H1 (cell line): ENCODE measurements around the gene TBCD. TPM values are rescaled to one million over a fixed set of nuclear protein-coding genes. Genes with fewer than 3 reads are reported as not detected.
A peak's percentile ranks its signal among the peaks of the same experiment; 100 is the strongest.

Experiments
- CTCF ChIA-PET: fragments of 300-600 bp; sonication (Branson Sonifier 250); formaldehyde crosslinking; loops from one replicate; lab custom pipeline; 2021; ENCODE audit not compliant: partially characterized antibody; lab: Charles Lee
- POLR2A ChIA-PET: fragments of 300-600 bp; sonication (Branson Sonifier 250); formaldehyde crosslinking; loops from one replicate; lab custom pipeline; 2021; ENCODE audit warnings: inconsistent platforms; ENCODE audit not compliant: partially characterized antibody; lab: Charles Lee
- DNase-seq, 2 experiments: peaks; one replicate each; pipeline versions ENCODE4 v3.0.0 to v3.0.0-alpha.2; 2010 to 2022; ENCODE audit warnings: low spot score in 2 of 2, low read depth in 1 of 2, mixed read lengths in 1 of 2
- FAIRE-seq: peaks from 2 replicates; lab custom pipeline; 2011; peaks lifted over from hg19 to GRCh38; lab: Jason Lieb, UNC
- H2AFZ ChIP-seq: 2 replicates; pipeline ENCODE4 v1.8.1; 2012; ENCODE audit warnings: low read length, inconsistent platforms
- H2AK5ac ChIP-seq: 2 replicates; pipeline ENCODE4 v1.6.1; 2013; ENCODE audit warnings: low read depth, low read length
- H2BK120ac ChIP-seq: replicated peaks from 2 replicates; pipeline ENCODE3; 2013; ENCODE audit warnings: low read depth, low read length, inconsistent platforms
- H2BK12ac ChIP-seq: 2 replicates; pipeline ENCODE4 v1.6.1; 2013; ENCODE audit warnings: low read depth, low read length
- H2BK15ac ChIP-seq: 2 replicates; pipeline ENCODE4 v1.6.1; 2013; ENCODE audit warnings: low read length
- H2BK20ac ChIP-seq: 2 replicates; pipeline ENCODE4 v1.6.1; 2013; ENCODE audit warnings: low read length
- H2BK5ac ChIP-seq: 2 replicates; pipeline ENCODE4 v1.6.1; 2013; ENCODE audit warnings: low read depth, low read length
- H3K14ac ChIP-seq: 2 replicates; pipeline ENCODE4 v1.6.1; 2013; ENCODE audit warnings: inconsistent platforms; ENCODE audit not compliant: insufficient read length
- H3K18ac ChIP-seq: 2 replicates; pipeline ENCODE4 v1.6.1; 2013; ENCODE audit warnings: low read length; ENCODE audit errors: extremely low read depth
- H3K23ac ChIP-seq: 2 replicates; pipeline ENCODE4 v1.6.1; 2013; ENCODE audit warnings: inconsistent platforms; ENCODE audit not compliant: insufficient read length
- H3K23me2 ChIP-seq: 2 replicates; pipeline ENCODE4 v1.6.1; 2013; ENCODE audit warnings: low read depth, low read length
- H3K27ac ChIP-seq: 2 replicates; pipeline ENCODE4 v1.6.1; 2011; ENCODE audit warnings: low read depth, low read length, inconsistent platforms
- H3K27me3 ChIP-seq, 4 experiments: replicated peaks in 1 of 4; 1 replicate in 1 of 4; 2 replicates in 3 of 4; pipeline versions ENCODE4 v1.6.1 to v1.8.1; 2011 to 2013; ENCODE audit warnings: low read length in 3 of 4, mild to moderate bottlenecking in 3 of 4, inconsistent platforms in 2 of 4, mixed read lengths in 2 of 4, moderate library complexity in 1 of 4; ENCODE audit not compliant: control insufficient read depth in 3 of 4, insufficient read depth in 3 of 4; ENCODE audit errors: extremely low read depth in 1 of 4
- H3K36me3 ChIP-seq, 4 experiments: 2 replicates each; pipeline versions ENCODE4 v1.6.1 to v1.8.1; 2011 to 2013; ENCODE audit warnings: mild to moderate bottlenecking in 4 of 4, low read length in 3 of 4, moderate library complexity in 2 of 4, control low read depth in 1 of 4, inconsistent platforms in 1 of 4; ENCODE audit not compliant: insufficient read depth in 4 of 4, control insufficient read depth in 2 of 4
- H3K4ac ChIP-seq: replicated peaks from 2 replicates; pipeline ENCODE3; 2013; ENCODE audit warnings: low read length, low read depth, mixed read lengths, inconsistent platforms; ENCODE audit not compliant: insufficient read length
- H3K4me1 ChIP-seq, 4 experiments: replicated peaks in 1 of 4; 1 replicate in 1 of 4; 2 replicates in 3 of 4; pipeline versions ENCODE4 v1.6.1 to v1.8.1; 2011 to 2013; ENCODE audit warnings: low read length in 3 of 4, inconsistent platforms in 2 of 4, mixed read lengths in 1 of 4; ENCODE audit not compliant: insufficient read depth in 4 of 4, control insufficient read depth in 3 of 4
- H3K4me2 ChIP-seq, 2 experiments: 2 replicates each; pipeline versions ENCODE4 v1.6.1 to v1.8.1; 2011 to 2013; ENCODE audit warnings: low read depth in 2 of 2, low read length in 2 of 2, control low read depth in 1 of 2, inconsistent platforms in 1 of 2, mild to moderate bottlenecking in 1 of 2; ENCODE audit not compliant: insufficient read depth in 1 of 2
- H3K4me3 ChIP-seq, 4 experiments: fragments of 200-600, 300-600 bp in 1 of 4; sonication (generic), shearing (Covaris generic), sonication (Bioruptor Twin) in 1 of 4; 2 replicates each; pipeline versions ENCODE4 v1.5.1 to v1.8.1; 2011 to 2016; ENCODE audit warnings: low read length in 4 of 4, low read depth in 3 of 4, control low read depth in 2 of 4, inconsistent platforms in 2 of 4, mild to moderate bottlenecking in 2 of 4, mixed read lengths in 1 of 4, moderate library complexity in 1 of 4; ENCODE audit not compliant: insufficient read depth in 2 of 4; ENCODE audit errors: extremely low read depth in 1 of 4
- H3K56ac ChIP-seq: replicated peaks from 2 replicates; pipeline ENCODE3; 2013; ENCODE audit warnings: low read depth, mild to moderate bottlenecking, mixed read lengths, low read length, inconsistent platforms; ENCODE audit not compliant: insufficient read length
- H3K79me1 ChIP-seq: 2 replicates; pipeline ENCODE4 v1.6.1; 2013; ENCODE audit warnings: low read depth, low read length, control low read depth
- H3K79me2 ChIP-seq, 2 experiments: 2 replicates each; pipeline versions ENCODE4 v1.6.1 to v1.8.1; 2012 to 2013; ENCODE audit warnings: low read length in 2 of 2, mild to moderate bottlenecking in 2 of 2, inconsistent platforms in 1 of 2; ENCODE audit not compliant: insufficient read depth in 2 of 2, control insufficient read depth in 1 of 2
- H3K9ac ChIP-seq, 4 experiments: replicated peaks in 1 of 4; 1 replicate in 1 of 4; 2 replicates in 3 of 4; pipeline versions ENCODE4 v1.6.1 to v1.8.1; 2011 to 2013; ENCODE audit warnings: low read depth in 3 of 4, low read length in 3 of 4, control low read depth in 2 of 4, mild to moderate bottlenecking in 2 of 4, moderate library complexity in 2 of 4, inconsistent platforms in 1 of 4; ENCODE audit errors: extremely low read depth in 1 of 4
- H3K9me3 ChIP-seq, 2 experiments: 2 replicates each; pipeline versions ENCODE4 v1.6.1 to v1.8.1; 2012 to 2013; ENCODE audit warnings: mild to moderate bottlenecking in 2 of 2, moderate library complexity in 2 of 2, control low read depth in 1 of 2, inconsistent platforms in 1 of 2, low read depth in 1 of 2, low read length in 1 of 2, mixed read lengths in 1 of 2; ENCODE audit not compliant: insufficient read depth in 2 of 2
- H4K20me1 ChIP-seq, 2 experiments: replicated peaks in 1 of 2; 2 replicates each; pipeline versions ENCODE3 to v1.8.1; 2011 to 2013; ENCODE audit warnings: inconsistent platforms in 2 of 2, low read length in 2 of 2, mild to moderate bottlenecking in 1 of 2; ENCODE audit not compliant: insufficient read depth in 2 of 2, control insufficient read depth in 1 of 2
- H4K5ac ChIP-seq: 2 replicates; pipeline ENCODE4 v1.6.1; 2013; ENCODE audit warnings: low read length, low read depth, mixed read lengths, inconsistent platforms; ENCODE audit not compliant: insufficient read length
- H4K8ac ChIP-seq: 2 replicates; pipeline ENCODE4 v1.8.0; 2013; ENCODE audit warnings: mild to moderate bottlenecking, moderate library complexity, low read length, inconsistent platforms; ENCODE audit not compliant: insufficient read depth; ENCODE audit errors: extremely low read depth
- H4K91ac ChIP-seq: replicated peaks from 2 replicates; pipeline ENCODE3; 2013; ENCODE audit warnings: low read length, mixed read lengths, inconsistent platforms; ENCODE audit not compliant: insufficient read length
- ASH2L ChIP-seq: fragments of 200-600, 300-600 bp; sonication (generic); IDR thresholded peaks from one replicate; pipeline ENCODE4 v1.7.1; 2017; ENCODE audit warnings: low read length
- BACH1 ChIP-seq: IDR thresholded peaks from 2 replicates; pipeline ENCODE4 v1.6.1; 2012; ENCODE audit warnings: low read length, improper control_type of control experiment
- CBX8 ChIP-seq: fragments of 300-800, 300-1000 bp; sonication (generic); IDR thresholded peaks from 2 replicates; pipeline ENCODE4 v1.7.1; 2016; ENCODE audit warnings: low read depth, low read length, borderline replicate concordance
- CREB1 ChIP-seq: IDR thresholded peaks from 2 replicates; pipeline ENCODE4 v1.6.1; 2012; ENCODE audit warnings: inconsistent platforms
- EP300 ChIP-seq, 2 experiments: IDR thresholded peaks; 1 replicate in 1 of 2; 2 replicates in 1 of 2; pipeline ENCODE4 v1.6.1; 2011 to 2012; ENCODE audit warnings: low read depth in 2 of 2, low read length in 2 of 2, mild to moderate bottlenecking in 2 of 2, borderline replicate concordance in 1 of 2, inconsistent platforms in 1 of 2, moderate library complexity in 1 of 2
- JUND ChIP-seq: IDR thresholded peaks from 2 replicates; pipeline ENCODE4 v1.6.1; 2011; ENCODE audit warnings: mild to moderate bottlenecking, improper control_type of control experiment, low read length
- KDM1A ChIP-seq: fragments of 200-600, 300-600 bp; sonication (generic); IDR thresholded peaks from 2 replicates; pipeline ENCODE4 v1.7.1; 2016; ENCODE audit warnings: mild to moderate bottlenecking, low read length, borderline replicate concordance
- POLR2AphosphoS5 ChIP-seq: IDR thresholded peaks from 2 replicates; pipeline ENCODE4 v1.6.1; 2011; ENCODE audit warnings: low read depth, low read length
- RNF2 ChIP-seq: fragments of 200-900, 300-1000 bp; sonication (generic); IDR thresholded peaks from 2 replicates; pipeline ENCODE4 v1.7.1; 2016; ENCODE audit warnings: borderline replicate concordance, low read depth, mild to moderate bottlenecking, antibody characterized with exemption, low read length; ENCODE audit not compliant: poor library complexity, severe bottlenecking; ENCODE audit errors: missing control alignments
- SRF ChIP-seq: IDR thresholded peaks from 2 replicates; pipeline ENCODE4 v1.6.1; 2011; ENCODE audit warnings: mild to moderate bottlenecking, low read depth, low read length, moderate library complexity
- YY1 ChIP-seq: IDR thresholded peaks from 2 replicates; pipeline ENCODE4 v1.6.1; 2011; ENCODE audit warnings: low read depth, mild to moderate bottlenecking, low read length
- WGBS, 2 experiments: shearing (Covaris generic) in 1 of 2; methylation state at CpG; one replicate each; pipeline versions ENCODE4 v1.1.6 to v1.1.7; 2013 to 2015; ENCODE audit warnings: low lambda C conversion rate in 2 of 2, mixed read lengths in 2 of 2, inconsistent platforms in 1 of 2, low coverage in 1 of 2, missing lambda C conversion rate in 1 of 2; ENCODE audit not compliant: insufficient replicate concordance in 2 of 2, insufficient coverage in 1 of 2, insufficient read length in 1 of 2; ENCODE audit errors: extremely low coverage in 1 of 2, missing lambda C conversion rate in 1 of 2; 5-methylcytosine and 5-hydroxymethylcytosine counted together
- polyA plus RNA-seq, 7 experiments: library from polyadenylated mRNA; depleted of rRNA in 3 of 7; stranded (reverse) in 5 of 7; unstranded in 2 of 7; fragments of >200 nt in 5 of 7; fragments of 200-250 nt in 2 of 7; gene quantifications; 1 replicate in 5 of 7; 2 replicates in 1 of 7; 4 replicates in 1 of 7; pipeline versions ENCODE4 v1.2.1 to v1.2.3, GENCODE V29; 2011 to 2013; ENCODE audit warnings: missing spikeins in 2 of 7, mixed read lengths in 2 of 7
- total RNA-seq: library from RNA; stranded (reverse); fragmentation: NEBNext Ultra II Directional; extraction: Animal tissue kit (Norgen Biotek cat#: 25700); gene quantifications from 2 replicates; pipeline ENCODE4 v1.2.1, GENCODE V29; 2021
- TF ChIP-seq, protein P1 (sequence below): IDR thresholded peaks from 2 replicates; pipeline ENCODE4 v1.6.1; 2012; ENCODE audit warnings: inconsistent platforms

TBCD gene
- total and polyA plus RNA-seq, 2 of the 8 experiments (the other 6 are each of a cell fraction or from before 2014, with no cell fraction given): 118 to 162 TPM

DNA sequence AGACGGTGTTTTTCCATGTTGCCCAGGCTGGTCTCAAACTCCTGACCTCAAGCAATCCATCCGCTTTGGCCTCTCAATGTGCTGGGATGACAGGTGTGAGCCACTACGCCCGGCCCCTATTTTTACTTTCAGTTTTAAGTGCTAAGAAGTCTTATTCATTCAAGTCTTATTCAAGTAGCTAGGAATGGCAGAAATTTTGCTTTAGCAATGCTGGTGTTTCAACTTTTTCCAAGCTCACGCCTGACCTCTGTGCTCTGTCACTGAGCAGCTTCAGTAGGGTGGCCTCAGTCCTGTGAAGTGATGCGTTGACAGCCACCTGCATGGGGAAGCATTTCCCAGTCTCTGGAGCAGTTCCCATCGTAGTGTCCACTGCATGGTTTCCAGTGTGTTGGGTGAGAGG is 75.1 kb downstream of the TBCD start:
- no peak overlapping the region for H3K9ac ChIP-seq
- no peak overlapping the region for H2BK120ac ChIP-seq
- H4K20me1 ChIP-seq: peaks cover 5 to 15% of the 10 kb centered on the region in 2 experiments
- no peak overlapping the region for H3K4me3 ChIP-seq
- no peak overlapping the region for H3K56ac ChIP-seq
- H3K23ac ChIP-seq: no peak overlapping the region
- H4K8ac ChIP-seq: no peak overlapping the region
- ChIA-PET POLR2A (no interaction called here), CTCF (interaction anchor here (3.2 kb wide), 1 partner anchor 91 kb away, joined by 9 read pairs; no protein-coding TSS in a partner anchor)
- peaks cover 12% of the 10 kb centered on the region for H3K79me1 ChIP-seq
- H2BK20ac ChIP-seq: no peak overlapping the region
- WGBS, 2 experiments: 98% methylated on average over 7 of the region's 7 CpGs; no CpG with 5 or more reads in 1 of the 2 experiments
- H2BK5ac ChIP-seq: no peak overlapping the region
- no peak overlapping the region for H2AK5ac ChIP-seq
- H3K9me3 ChIP-seq: no peaks in the 10 kb centered on the region
- H2BK12ac ChIP-seq: no peak overlapping the region
- no peak overlapping the region for H2AFZ ChIP-seq
- peaks cover 0 to 15% of the 10 kb centered on the region in 2 experiments; a peak in 1 of 4 replicates for H3K79me2 ChIP-seq
- no peak overlapping the region for H3K27ac ChIP-seq
- H3K4me1 ChIP-seq: peaks cover 0 to 2% (median 0%) of the 10 kb centered on the region in 4 experiments; a peak in 3 of 7 replicates
- H3K18ac ChIP-seq: peak overlapping the region; percentile 1; the same call in 1 of the 2 replicates
- H4K91ac ChIP-seq: no peak overlapping the region
- H4K5ac ChIP-seq: no peak overlapping the region
- no peak overlapping the region for H3K4ac ChIP-seq
- no peaks in the 10 kb centered on the region for H3K27me3 ChIP-seq
- DNase-seq (no peak), FAIRE-seq (no peak)
- no peak overlapping the region for H3K14ac ChIP-seq
- no peaks in the 10 kb centered on the region for H3K23me2 ChIP-seq
- H2BK15ac ChIP-seq: no peak overlapping the region
- H3K36me3 ChIP-seq: peaks cover 2 to 22% (median 19%) of the 10 kb centered on the region in 4 experiments; a peak in 6 of 8 replicates
- no peak for TF ChIP-seq CBX8
- TF ChIP-seq EP300 (IDR thresholded peaks at IDR 0.05; ENCODE audit: borderline replicate concordance in 1 of 2, low read depth in 2 of 2, low read length in 2 of 2): no peak
- TF ChIP-seq ASH2L: no peak
- TF ChIP-seq KDM1A: no peak
- no peak for TF ChIP-seq CREB1
- TF ChIP-seq BACH1: no peak
- no peak for TF ChIP-seq SRF
- TF ChIP-seq JUND: no peak
- no peak for TF ChIP-seq POLR2AphosphoS5
- TF ChIP-seq, protein P1, sequence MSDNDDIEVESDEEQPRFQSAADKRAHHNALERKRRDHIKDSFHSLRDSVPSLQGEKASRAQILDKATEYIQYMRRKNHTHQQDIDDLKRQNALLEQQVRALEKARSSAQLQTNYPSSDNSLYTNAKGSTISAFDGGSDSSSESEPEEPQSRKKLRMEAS: no peak
- TF ChIP-seq YY1: no peak
- no peak for TF ChIP-seq RNF2
- no peak overlapping the region for H3K4me2 ChIP-seq
